Calu3 (cell line): Measurements from ENCODE around the gene EIF4G2. TPM values are rescaled to one million over a fixed set of nuclear protein-coding genes. Genes with fewer than 3 reads are reported as not detected.
A peak's percentile ranks its signal among the peaks of the same experiment; 100 is the strongest.

Experiments
- BruUV-seq: library from RNA; stranded (reverse); fragments of 400-500 nt; replicated peaks from 2 replicates; lab custom pipeline; 2021; lab: Mats Ljungman, UMichigan
- CTCF ChIA-PET: fragments of 300-600 bp; sonication (Branson Sonifier 250); formaldehyde crosslinking; loops from one replicate; lab custom pipeline; 2022; ENCODE audit warnings: antibody characterized with exemption; lab: Charles Lee
- DNase-seq: peaks from one replicate; pipeline ENCODE4 v3.0.0; 2022
- H3K27ac Mint-ChIP-seq: one replicate; pipeline ENCODE4 v1.8.0; 2022; ENCODE audit warnings: mixed read lengths; ENCODE audit not compliant: unreplicated experiment
- H3K27me3 Mint-ChIP-seq: one replicate; pipeline ENCODE4 v1.8.0; 2022; ENCODE audit warnings: mixed read lengths; ENCODE audit not compliant: unreplicated experiment
- H3K36me3 Mint-ChIP-seq: one replicate; pipeline ENCODE4 v1.8.0; 2022; ENCODE audit warnings: mild to moderate bottlenecking, moderate library complexity, mixed read lengths; ENCODE audit not compliant: insufficient read depth, unreplicated experiment
- H3K4me1 Mint-ChIP-seq: one replicate; pipeline ENCODE4 v1.8.0; 2022; ENCODE audit warnings: mild to moderate bottlenecking, low read depth, mixed read lengths; ENCODE audit not compliant: unreplicated experiment
- H3K4me3 Mint-ChIP-seq: one replicate; pipeline ENCODE4 v1.8.0; 2022; ENCODE audit warnings: mild to moderate bottlenecking, low read depth, moderate library complexity, mixed read lengths; ENCODE audit not compliant: unreplicated experiment
- H3K9me3 Mint-ChIP-seq: one replicate; pipeline ENCODE4 v1.8.0; 2022; ENCODE audit warnings: low read depth, mixed read lengths; ENCODE audit not compliant: unreplicated experiment
- intact Hi-C: fragments of 100-400 bp; cut with micrococcal nuclease; formaldehyde crosslinking; loops from one replicate; pipeline ENCODE4 v1.10.0; 2022; ENCODE audit not compliant: unreplicated experiment
- total RNA-seq: library from RNA; stranded (reverse); gene quantifications from 2 replicates; pipeline ENCODE4 v1.2.3, GENCODE V29; 2022
- TF ChIP-seq, protein P1 (sequence below): fragments of 200-600 bp; IDR thresholded peaks from one replicate; pipeline ENCODE4 v1.8.0; 2022; ENCODE audit warnings: antibody characterized with exemption; ENCODE audit not compliant: unreplicated experiment

The EIF4G2 gene
- total RNA-seq, 1 experiment from 2014 or later, result 772 TPM

DNA sequence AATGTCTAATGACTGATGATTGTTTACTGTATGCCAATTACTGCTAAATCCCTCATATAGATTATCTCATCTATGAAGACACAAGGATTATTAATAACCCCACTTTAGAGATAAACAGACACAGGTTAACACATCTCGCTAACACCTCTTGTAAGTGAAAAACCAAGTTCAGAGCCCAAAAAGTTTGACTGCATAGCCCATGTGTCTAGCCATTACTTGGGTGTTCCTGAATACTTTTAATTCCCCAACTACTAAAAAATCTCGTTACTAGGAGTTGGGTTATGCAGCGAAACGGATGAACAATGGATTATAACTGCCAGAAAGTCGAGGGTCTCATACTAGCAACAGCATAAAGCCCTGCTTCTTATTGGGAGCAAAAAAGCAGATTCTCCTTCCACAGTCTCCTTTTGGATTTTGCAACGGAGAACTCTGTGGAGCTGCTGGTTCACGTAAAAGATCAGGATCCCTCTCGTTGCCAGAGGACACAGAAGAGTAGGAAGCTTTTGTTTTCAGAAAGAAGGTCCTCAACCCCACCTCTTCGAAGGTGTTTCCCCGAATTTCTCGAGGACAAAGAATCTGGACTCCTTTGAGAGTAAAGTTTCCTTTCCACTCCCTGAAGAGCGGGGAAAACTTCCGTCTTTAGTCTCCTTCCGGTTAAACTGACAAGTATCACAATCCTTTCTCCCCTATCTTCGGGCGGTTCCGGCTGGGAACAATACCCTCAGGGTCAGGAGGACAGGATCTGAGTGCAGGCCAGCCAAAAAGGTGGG, 48.1 kb upstream of the EIF4G2 start:
- Mint-ChIP-seq H3K9me3 (no peaks in the 10 kb centered on the region), H3K27ac (peak overlapping the region; percentile 89), H3K4me1 (peaks cover 21% of the 10 kb centered on the region), H3K36me3 (peaks cover 58% of the 10 kb centered on the region), H3K4me3 (peak overlapping the region; percentile 96), H3K27me3 (no peaks in the 10 kb centered on the region)
- CTCF ChIA-PET, result interaction anchor here (0.7 to 2.1 kb wide), 8 partner anchors 9 to 247 kb away, joined by 3 to 13 read pairs (median 5); partner anchors contain the start of gene EIF4G2
- TF ChIP-seq, protein P1, sequence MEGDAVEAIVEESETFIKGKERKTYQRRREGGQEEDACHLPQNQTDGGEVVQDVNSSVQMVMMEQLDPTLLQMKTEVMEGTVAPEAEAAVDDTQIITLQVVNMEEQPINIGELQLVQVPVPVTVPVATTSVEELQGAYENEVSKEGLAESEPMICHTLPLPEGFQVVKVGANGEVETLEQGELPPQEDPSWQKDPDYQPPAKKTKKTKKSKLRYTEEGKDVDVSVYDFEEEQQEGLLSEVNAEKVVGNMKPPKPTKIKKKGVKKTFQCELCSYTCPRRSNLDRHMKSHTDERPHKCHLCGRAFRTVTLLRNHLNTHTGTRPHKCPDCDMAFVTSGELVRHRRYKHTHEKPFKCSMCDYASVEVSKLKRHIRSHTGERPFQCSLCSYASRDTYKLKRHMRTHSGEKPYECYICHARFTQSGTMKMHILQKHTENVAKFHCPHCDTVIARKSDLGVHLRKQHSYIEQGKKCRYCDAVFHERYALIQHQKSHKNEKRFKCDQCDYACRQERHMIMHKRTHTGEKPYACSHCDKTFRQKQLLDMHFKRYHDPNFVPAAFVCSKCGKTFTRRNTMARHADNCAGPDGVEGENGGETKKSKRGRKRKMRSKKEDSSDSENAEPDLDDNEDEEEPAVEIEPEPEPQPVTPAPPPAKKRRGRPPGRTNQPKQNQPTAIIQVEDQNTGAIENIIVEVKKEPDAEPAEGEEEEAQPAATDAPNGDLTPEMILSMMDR, result no peak
- intact Hi-C loops, result loop anchor here (2.0 to 10.0 kb wide), 4 partner anchors 44 to 158 kb away; partner anchors contain the start of gene EIF4G2
- DNase-seq, result peak; percentile 42
- TSS peak; percentile 30 for BruUV-seq

DNA sequence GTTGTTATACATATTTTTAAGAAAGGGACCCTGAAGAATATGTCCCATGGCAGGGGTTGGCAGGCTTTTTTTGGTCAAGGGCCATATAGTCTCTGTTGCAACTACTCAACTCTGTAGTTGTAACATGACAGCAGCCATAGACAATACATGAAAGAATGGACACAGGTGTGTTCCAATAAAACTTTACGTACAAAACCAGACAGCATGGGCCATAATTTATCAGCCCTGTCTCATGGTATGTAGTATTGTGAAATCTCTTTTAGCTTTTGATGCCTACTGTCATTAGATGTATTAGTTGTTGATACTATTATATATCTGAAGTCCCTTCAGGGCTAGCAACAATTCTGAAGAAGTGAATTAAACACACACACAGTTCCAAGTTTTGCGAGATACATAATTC, 46.6 kb upstream of the EIF4G2 start:
- no peak for DNase-seq
- Mint-ChIP-seq H3K4me1 (peaks cover 23% of the 10 kb centered on the region), H3K4me3 (no peak overlapping the region), H3K36me3 (peaks cover 60% of the 10 kb centered on the region), H3K9me3 (no peaks in the 10 kb centered on the region), H3K27me3 (no peaks in the 10 kb centered on the region), H3K27ac (no peak overlapping the region)
- no TSS peak for BruUV-seq
- TF ChIP-seq, protein P1, result no peak
- CTCF ChIA-PET, result interaction anchor here (0.9 kb wide), 1 partner anchor 85 kb away, joined by 3 read pairs; no protein-coding TSS in a partner anchor
- intact Hi-C loops, result loop anchor here (5.0 to 10.0 kb wide), 3 partner anchors 48 to 160 kb away; partner anchors contain the start of gene EIF4G2

DNA sequence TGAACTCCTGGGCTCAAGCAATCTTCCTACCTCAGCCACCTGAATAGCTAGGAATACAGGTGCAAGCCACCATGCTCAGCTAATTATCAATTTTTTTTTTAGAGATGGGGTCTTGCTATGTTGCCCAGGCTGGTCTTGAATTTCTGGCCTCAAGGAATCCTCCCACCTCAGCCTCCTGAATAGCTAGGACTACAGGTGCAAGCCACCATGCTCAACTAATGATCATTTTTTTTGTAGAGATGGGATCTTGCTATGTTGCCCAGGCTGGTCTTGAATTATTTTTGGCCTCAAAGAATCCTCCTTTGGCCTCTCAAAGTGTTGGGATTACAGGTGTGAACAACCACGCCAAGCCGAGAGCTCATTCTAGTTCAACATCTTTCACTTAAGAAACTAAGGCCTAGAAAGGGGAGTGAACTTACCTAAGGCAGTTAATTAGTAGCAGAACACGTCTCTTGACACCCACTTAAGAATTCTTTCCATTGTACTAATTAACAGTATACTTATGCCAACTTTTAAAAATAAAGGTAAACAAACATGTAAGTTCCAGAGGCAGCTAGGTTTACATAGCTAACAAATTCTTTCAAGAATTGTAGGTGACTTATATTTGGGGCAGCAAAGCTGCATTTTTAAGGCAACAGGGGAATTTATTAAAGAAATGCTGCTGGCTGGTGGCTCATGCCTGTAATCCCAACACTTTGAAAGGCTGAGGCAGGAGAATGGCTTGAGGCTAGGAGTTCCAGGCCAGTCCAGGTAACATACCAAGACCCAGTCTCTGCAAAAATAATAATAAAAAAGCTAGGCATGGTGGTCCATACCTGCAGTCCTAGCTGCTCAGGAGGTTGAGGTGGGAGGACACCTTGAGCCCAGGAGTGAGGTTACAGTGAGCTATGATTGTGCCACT, 39.5 kb upstream of the EIF4G2 start:
- CTCF ChIA-PET, result interaction anchor here (0.9 to 1.8 kb wide), 3 partner anchors 9 to 180 kb away, joined by 3 to 7 read pairs (median 6); partner anchors contain the start of genes EIF4G2 and ZBED5

DNA sequence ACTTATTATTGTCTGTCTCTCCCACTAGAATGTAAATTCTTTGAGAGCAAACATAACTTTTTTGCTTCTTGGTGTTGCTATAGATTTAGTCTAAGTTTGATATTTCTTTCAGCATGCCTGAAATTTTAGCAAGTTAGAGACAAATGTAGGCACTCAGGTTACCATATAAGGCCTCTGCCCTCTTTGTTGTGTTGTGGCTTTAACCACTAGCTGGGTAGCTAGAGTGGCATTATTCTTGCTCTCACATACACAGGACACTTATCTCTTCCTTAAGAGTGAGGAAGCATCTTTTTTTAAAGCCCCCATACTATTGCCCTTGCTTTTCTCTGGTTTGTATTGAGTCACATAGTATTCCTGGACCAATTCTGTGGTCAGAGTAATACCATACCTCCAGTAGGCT, 37.9 kb upstream of the EIF4G2 start:
- TF ChIP-seq, protein P1, result no peak
- Mint-ChIP-seq H3K4me3 (no peak overlapping the region), H3K9me3 (no peaks in the 10 kb centered on the region), H3K36me3 (peaks cover 12% of the 10 kb centered on the region), H3K27me3 (no peaks in the 10 kb centered on the region), H3K4me1 (peaks cover 15% of the 10 kb centered on the region), H3K27ac (no peak overlapping the region)
- no TSS peak for BruUV-seq
- DNase-seq, result no peak
- intact Hi-C loops, result no loop called here
- CTCF ChIA-PET, result no interaction called here

More for the DNA sequence above, 39.5 kb upstream of the EIF4G2 start:
- intact Hi-C loops, result no loop called here
- TF ChIP-seq, protein P1, result no peak
- BruUV-seq, result no TSS peak
- peaks cover 19% of the 10 kb centered on the region for H3K36me3 Mint-ChIP-seq
- DNase-seq, result no peak
- no peaks in the 10 kb centered on the region for H3K27me3 Mint-ChIP-seq
- H3K27ac Mint-ChIP-seq, result no peak overlapping the region
- no peaks in the 10 kb centered on the region for H3K9me3 Mint-ChIP-seq
- H3K4me3 Mint-ChIP-seq, result no peak overlapping the region
- peaks cover 19% of the 10 kb centered on the region for H3K4me1 Mint-ChIP-seq
